ENCODE results near the gene SRSF5.
A peak's percentile ranks its signal among the peaks of the same experiment; 100 is the strongest.
"Not testable (repeated sequence)": the region's sequence is repeated elsewhere in the genome, so short reads cannot be mapped to it uniquely, and the experiment has no call there.

SRSF5 gene

DNA sequence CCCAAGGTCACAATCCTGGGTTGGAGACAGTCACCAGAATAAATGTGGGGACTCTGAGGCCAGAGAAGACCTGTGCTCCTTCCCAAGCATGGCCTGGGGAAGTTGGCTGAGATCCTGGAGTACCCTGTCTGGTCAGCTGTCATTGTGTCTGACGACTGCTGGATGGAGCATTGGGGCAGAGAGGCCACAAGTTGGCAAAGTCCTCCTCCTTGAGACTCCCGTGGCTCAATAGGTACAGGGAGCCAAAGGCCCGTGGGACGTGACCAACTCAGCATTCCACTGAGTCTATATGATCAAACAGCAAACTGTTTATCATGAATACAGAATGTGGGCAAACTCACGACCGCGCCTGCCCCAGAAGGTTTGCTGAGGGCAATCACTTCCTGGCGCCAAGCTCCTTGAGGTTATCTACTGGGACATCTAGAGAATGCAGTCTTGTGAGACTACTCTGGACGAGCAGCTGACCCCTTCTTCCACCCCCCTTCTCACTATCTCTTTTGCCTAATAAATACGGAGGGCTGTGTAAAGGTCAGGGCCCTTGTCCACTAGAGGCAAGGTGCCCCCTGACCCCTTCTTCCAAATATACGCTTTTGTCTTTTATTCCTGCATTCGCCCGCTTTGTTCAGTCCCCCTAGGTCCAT lies 44.4 kb downstream of the SRSF5 start:
- no peak for DNase-seq

DNA sequence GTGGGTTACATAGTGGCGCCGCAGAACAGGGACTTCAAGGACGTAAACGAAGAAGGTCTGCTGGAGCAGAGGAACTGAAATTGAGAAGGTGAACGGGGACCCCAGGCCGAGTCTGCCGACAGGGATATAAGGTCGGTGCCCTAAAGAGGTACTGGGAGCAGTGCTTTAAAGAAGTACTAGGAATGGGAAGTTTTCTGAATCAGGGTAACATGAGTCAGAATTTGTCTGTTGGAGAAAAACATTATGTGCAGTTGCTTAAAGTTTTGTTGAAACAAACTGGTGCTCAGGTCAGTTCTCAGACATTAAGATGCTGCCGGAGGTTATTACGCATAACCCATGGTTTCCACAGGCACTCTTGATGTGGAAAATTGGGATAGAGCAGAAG lies 44.9 kb downstream of the SRSF5 start:
- no peak for DNase-seq

DNA sequence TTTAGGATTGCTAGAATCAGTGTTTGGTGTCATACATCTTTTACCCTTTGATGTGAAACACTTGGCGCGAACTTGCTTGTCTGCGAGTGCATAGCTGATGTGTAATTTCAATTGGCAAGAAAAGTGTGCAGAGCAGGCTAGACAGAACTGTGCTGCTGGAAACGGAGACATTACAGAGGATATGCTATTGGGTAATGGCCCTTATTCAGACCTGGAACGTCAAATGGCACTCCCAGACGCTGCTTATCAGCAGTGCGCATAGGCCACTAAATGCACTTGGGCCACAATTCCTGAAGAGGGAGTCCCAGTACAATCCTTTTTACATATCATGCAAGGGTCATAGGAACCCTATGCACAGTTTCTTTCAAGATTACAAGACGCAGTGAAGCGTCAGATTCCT lies 45.8 kb downstream of the SRSF5 start:
- no peak for DNase-seq

DNA sequence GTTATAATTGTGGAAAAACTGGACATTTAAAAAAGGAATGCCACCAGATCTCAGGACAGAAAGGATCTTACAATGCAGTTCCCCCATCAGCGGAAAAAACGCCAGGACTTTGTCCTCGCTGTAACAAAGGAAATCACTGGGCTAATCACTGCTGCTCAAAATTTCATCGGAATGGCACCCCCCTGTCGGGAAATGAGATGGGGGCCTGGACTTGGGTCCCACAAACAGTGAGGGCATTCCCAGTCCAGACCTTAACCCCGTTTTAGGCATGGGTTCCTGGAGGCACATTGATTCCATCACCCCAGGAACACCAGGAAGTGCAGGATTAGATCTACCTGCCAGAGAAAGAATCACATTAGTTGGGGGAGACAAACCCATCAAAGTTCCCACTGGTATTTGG lies 46.4 kb downstream of the SRSF5 start:
- not testable (repeated sequence) for DNase-seq

DNA sequence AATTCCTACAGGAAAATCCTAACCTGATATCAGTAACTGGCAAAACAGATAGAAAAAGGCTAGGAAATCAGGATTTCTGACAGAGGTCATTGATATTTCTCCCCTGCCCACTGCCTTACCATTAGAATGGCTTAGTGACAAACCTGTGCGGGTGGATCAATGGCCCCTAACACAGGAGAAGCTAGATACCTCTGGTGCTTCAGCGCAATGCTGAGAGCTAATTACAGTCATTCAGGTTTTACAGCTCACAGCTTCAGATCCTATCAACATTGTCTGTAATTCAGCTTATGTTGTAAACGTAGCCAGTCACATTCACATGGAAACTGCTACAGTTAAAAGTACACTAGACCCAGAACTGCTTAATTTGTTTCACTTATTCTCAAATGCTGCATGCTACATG lies 47.5 kb downstream of the SRSF5 start:
- no peak for DNase-seq

DNA sequence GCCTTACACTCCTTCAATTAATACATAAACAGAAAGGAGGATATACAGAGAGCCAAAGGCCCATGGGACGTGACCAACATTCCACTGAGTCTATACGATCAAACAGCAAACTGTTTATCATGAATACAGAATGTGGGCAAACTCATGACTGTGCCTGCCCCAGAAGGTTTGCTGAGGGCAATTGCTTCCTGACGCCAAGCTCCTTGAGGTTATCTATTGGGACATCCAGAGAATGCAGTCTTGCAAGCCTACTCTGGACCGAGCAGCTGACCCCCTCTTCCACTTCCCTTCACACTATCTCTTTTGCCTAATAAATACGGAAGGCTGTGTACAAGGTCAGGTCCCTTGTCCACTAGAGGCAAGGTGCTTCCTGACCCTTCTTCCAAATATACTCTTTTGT lies 48.6 kb downstream of the SRSF5 start:
- DNase-seq, result no peak

DNA sequence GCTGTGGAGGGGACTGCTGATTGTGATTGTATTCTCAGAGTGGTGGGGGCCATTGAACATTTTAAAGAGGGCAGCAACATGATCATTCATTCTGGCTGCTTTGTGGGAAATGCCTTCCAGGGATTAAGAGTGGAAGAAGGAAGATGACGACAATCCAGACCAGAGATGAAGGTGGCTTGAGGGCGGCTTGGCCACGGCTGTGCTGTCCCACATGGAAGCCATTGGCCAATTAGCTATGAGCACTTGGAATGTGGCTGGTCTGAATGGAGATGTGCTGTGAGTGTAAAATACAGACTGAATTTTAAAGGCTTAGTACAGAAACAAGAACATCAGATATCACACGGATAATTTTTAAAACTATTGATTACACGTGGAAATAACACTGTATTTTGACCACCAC lies 49.3 kb downstream of the SRSF5 start:
- no peak for DNase-seq

DNA sequence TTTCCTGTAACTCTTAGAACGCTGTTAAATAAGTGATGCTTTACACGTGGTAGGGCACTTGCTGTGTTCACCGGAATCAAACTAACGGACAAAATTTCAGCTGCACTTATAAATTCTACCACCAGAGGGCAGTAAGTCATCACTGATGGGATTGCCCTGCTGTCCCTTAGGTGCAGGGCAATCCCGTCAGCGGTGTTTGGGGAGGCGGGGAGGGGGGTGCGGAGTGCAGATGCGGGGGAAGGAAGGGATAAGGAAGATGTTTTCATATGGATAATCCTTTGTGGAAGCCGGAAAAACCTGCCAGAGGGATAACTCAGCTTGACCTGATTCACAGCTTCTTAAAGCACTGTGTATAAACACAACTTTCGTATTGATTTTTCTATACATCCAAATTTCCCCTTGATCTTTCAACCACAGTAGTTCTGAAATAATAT lies 51.8 kb downstream of the SRSF5 start:
- DNase-seq, result peak; percentile 77

DNA sequence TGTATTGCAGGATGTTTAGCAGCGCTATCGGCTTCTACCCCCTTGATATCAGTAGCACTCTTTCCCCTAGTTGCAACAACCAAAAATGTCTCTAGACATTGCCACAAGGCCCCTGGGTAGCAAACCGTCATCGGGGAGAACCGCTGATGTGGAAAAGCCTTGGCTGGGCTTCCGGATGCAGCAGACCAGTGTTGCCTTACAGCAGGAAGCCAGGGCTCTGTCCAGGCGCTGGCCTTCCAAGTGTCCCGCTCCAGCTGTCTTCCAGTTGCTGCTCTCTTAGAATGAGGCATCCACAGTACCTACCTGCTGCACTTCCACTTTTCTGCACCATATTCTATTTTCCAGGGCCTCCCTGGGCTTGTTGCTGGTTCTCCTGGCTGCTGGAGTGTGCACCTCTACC lies 52.7 kb downstream of the SRSF5 start:
- DNase-seq, result no peak

DNA sequence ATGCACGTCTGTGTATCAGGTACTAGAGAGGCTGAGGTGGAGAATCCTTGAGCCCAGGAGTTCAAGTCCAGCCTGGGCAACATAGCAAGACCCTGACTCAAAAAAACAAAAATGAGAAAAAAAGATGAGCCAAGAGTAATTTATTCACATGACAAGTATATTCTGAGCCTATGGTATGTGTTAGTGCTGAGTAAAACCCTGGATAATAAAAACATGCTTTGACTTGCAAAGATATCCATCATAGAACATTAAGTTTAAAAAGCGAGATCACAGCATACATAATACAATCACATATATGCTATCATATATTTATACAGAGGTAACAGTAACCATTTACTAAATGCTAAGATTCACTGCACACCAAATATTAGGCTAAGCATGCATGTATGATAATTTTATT lies 54.0 kb downstream of the SRSF5 start:
- DNase-seq, result no peak
